ENCODE data around the gene ERBB4. TPM values are rescaled to one million over a fixed set of nuclear protein-coding genes. Genes with fewer than 3 reads are reported as not detected.

Gene ERBB4
- total RNA-seq, 6 donors from 2014 or later, result 3.3 to 24.2 (median 11.7) TPM

DNA sequence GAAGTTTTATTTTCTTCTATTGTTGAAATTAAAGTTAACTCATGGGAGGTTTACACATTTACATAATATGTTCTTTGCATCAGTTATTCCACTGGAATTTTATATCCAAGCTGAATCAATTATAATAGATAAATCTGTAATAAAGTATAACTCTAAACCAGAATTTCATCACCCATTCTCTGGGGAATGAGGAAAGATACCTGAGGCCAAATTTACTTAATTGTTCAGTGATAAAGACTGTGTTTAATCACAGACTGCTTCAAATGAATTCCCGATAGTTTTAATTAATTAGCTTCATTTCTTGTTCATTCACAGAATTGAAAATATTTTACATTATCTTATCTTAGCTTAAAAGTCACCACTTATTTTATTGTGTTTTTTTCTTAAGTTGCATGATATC is 562.5 kb downstream of the ERBB4 start:
- Histone ChIP-seq H3K27ac (no peak overlapping the region), H3K9me3 (no peaks in the 10 kb centered on the region), H3K4me1 (no peaks in the 10 kb centered on the region), H3K4me3 (no peak overlapping the region), H3K27me3 (no peaks in the 10 kb centered on the region), H3K36me3 (no peaks in the 10 kb centered on the region)
- DNase-seq (no peak), ATAC-seq (ENCODE audit: low FRiP score in 2 of 2) (no peak)
- TF ChIP-seq EP300 (IDR thresholded peaks at IDR 0.05) (no peak), POLR2A (IDR thresholded peaks at IDR 0.05) (no peak), POLR2AphosphoS5 (IDR thresholded peaks at IDR 0.05) (no peak), CTCF (IDR thresholded peaks at IDR 0.05) (no peak)
- WGBS, 2 donors, result 92 to 95% methylated on average over 1 of the region's 1 CpG

- peaks cover 0 to 6% (median 0%) of the 10 kb centered on the region in 4 donors for H3K9me3 ChIP-seq
- ATAC-seq (ENCODE audit: low FRiP score in 2 of 2) (no peak), DNase-seq (no peak)
- WGBS, 2 donors, result 78 to 90% methylated on average over 1 of the region's 1 CpG
- H3K36me3 ChIP-seq, result no peaks in the 10 kb centered on the region
- no peaks in the 10 kb centered on the region for H3K4me1 ChIP-seq
- TF ChIP-seq CTCF (IDR thresholded peaks at IDR 0.05), result no peak
- no peak for TF ChIP-seq EP300 (IDR thresholded peaks at IDR 0.05)
- TF ChIP-seq POLR2A (IDR thresholded peaks at IDR 0.05), result no peak
- TF ChIP-seq POLR2AphosphoS5 (IDR thresholded peaks at IDR 0.05), result no peak
- no peak overlapping the region for H3K27ac ChIP-seq
- no peaks in the 10 kb centered on the region for H3K27me3 ChIP-seq
- no peak overlapping the region for H3K4me3 ChIP-seq
Measured at GRCh38 chr2:211967234-211967633, 571.4 kb downstream of the ERBB4 start.

DNA sequence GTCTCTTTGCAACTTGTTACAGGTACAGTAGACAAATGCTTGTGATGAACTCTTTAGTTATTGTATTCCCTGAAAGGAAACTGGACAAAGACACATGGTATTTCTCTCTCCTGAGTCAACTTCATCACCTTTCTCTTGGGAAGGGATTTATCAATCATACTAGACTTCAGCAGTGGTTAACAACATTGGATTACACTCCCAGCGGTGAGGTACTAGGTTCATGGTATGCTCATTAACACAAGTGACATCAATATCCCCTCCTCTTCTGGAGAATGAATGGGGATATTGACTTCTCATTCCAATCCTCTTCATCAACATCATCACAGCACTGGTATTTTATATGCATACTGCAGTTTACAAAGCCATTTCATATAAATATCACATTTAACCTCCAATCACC is 574.6 kb downstream of the ERBB4 start:
- Histone ChIP-seq H3K4me1 (no peaks in the 10 kb centered on the region), H3K27ac (no peak overlapping the region), H3K9me3 (no peaks in the 10 kb centered on the region), H3K4me3 (no peak overlapping the region), H3K36me3 (no peaks in the 10 kb centered on the region), H3K27me3 (no peaks in the 10 kb centered on the region)
- TF ChIP-seq EP300 (IDR thresholded peaks at IDR 0.05) (no peak), CTCF (IDR thresholded peaks at IDR 0.05) (no peak), POLR2A (IDR thresholded peaks at IDR 0.05) (no peak), POLR2AphosphoS5 (IDR thresholded peaks at IDR 0.05) (no peak)
- 88 to 89% methylated on average over 1 of the region's 1 CpG for WGBS, 2 donors
- DNase-seq, result no peak
- ATAC-seq (ENCODE audit: low FRiP score in 2 of 2), result no peak

GRCh38 chr2:211957799-211958198 is 580.8 kb downstream of the ERBB4 start:
- TF ChIP-seq POLR2AphosphoS5 (IDR thresholded peaks at IDR 0.05) (no peak), CTCF (IDR thresholded peaks at IDR 0.05) (no peak), POLR2A (IDR thresholded peaks at IDR 0.05) (no peak), EP300 (IDR thresholded peaks at IDR 0.05) (no peak)
- DNase-seq, result no peak
- Histone ChIP-seq H3K27ac (no peak overlapping the region), H3K36me3 (no peaks in the 10 kb centered on the region), H3K27me3 (no peaks in the 10 kb centered on the region), H3K9me3 (no peaks in the 10 kb centered on the region), H3K4me1 (no peaks in the 10 kb centered on the region), H3K4me3 (no peak overlapping the region)
- 67 to 97% methylated on average over 1 of the region's 1 CpG for WGBS, 2 donors
- no peak for ATAC-seq (ENCODE audit: low FRiP score in 2 of 2)

DNA sequence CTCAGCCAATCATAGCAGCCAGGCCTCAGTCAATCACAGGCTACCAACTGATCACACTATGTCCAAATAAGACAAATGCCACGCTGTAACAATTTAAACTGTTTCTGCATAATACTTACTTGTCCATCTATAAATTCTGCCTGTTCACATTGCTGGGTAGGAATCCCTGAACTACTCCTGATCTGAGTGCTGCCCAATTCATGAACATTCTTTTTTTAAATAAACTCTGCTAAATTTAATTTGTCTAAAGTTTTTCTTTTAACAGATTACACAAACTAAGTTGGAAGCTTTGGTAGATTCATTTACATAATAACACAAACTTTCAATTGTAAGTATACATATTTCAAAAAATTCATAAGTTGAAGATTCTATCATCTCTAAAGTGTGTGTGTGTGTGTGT is 583.0 kb downstream of the ERBB4 start:
- no peak overlapping the region for H3K27ac ChIP-seq
- DNase-seq, result no peak
- no peak for TF ChIP-seq POLR2AphosphoS5 (IDR thresholded peaks at IDR 0.05)
- TF ChIP-seq CTCF (IDR thresholded peaks at IDR 0.05), result no peak
- TF ChIP-seq EP300 (IDR thresholded peaks at IDR 0.05), result no peak
- no peak for TF ChIP-seq POLR2A (IDR thresholded peaks at IDR 0.05)
- H3K4me3 ChIP-seq, result no peak overlapping the region
- no peak for ATAC-seq (ENCODE audit: low FRiP score in 2 of 2)
- 74 to 83% methylated on average over 1 of the region's 1 CpG for WGBS, 2 donors
- no peaks in the 10 kb centered on the region for H3K36me3 ChIP-seq
- no peaks in the 10 kb centered on the region for H3K4me1 ChIP-seq
- H3K27me3 ChIP-seq, result no peaks in the 10 kb centered on the region
- peaks cover 0 to 3% (median 0%) of the 10 kb centered on the region in 4 donors for H3K9me3 ChIP-seq
